ENCODE results near the gene THYN1.
"Not testable (repeated sequence)": the region's sequence is repeated elsewhere in the genome, so short reads cannot be mapped to it uniquely, and the experiment has no call there.

The THYN1 gene
- 21.6 reads per million, percentile 48 among the genes with 10 or more reads in this experiment for total RNA-seq

DNA sequence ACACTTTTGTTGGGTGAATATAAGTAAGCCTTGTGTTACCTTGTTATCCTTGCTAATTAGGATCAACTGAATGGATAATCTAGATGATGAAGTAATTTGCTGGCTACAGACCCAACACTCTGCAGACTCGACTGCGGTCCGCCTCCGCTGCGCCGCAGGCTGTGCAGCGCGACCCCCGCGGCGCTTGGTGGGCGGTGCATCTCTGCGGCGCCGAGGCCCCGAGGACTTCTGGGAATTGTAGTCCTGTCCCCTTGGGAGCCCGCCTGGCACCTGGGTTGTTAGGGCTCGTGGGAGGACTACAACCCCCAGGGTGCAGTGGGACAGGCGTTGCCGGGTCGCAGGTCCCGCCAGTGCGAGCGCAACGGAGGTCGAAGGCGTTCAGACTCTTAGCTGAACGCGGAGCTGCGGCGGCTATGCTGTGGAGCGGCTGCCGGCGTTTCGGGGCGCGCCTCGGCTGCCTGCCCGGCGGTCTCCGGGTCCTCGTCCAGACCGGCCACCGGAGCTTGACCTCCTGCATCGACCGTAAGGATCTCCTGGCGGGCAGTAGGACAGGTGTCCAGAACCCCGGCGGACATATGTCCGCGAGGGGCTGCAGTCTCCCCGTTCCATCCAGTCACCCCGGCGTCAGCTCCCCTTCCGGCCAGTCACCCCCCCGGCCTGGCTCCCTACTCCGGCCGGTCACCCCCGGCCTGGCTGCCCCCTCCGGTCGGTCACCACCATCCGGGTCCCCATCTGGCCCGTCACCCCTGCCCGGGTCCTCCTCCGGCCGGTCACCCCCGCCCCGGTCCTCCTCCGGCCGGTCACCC is at the start of gene THYN1, which contains the start of gene ACAD8:
Gene THYN1 (minus strand): TSS at position 165 of the 806 bp plus-strand sequence. CDS start 470 bp downstream, outside the sequence.
Gene ACAD8 (plus strand): TSS at position 381 of the 806 bp plus-strand sequence. CDS start 33 bp downstream, at position 414.
- DNase-seq: peak; percentile 97

DNA sequence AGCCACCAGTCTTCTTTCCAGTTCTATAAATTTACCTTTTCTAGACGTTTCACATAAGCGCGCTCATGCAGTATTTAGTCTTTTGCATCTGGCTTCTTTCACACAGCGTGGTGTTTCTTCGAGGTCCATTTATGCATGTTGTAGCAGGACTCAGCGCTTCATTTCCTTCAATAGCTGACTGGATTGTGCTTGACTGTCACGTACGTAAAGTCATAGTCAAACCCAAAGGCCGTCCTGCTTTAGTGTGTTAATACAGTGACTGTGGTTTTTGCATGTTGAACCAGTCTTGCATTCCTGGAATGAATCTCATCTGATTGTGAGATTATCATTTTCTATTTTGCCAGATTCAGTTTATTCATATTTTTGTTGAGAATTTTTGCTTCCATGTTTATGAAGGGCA is 41.5 kb upstream of the THYN1 start:
- no peak for DNase-seq

DNA sequence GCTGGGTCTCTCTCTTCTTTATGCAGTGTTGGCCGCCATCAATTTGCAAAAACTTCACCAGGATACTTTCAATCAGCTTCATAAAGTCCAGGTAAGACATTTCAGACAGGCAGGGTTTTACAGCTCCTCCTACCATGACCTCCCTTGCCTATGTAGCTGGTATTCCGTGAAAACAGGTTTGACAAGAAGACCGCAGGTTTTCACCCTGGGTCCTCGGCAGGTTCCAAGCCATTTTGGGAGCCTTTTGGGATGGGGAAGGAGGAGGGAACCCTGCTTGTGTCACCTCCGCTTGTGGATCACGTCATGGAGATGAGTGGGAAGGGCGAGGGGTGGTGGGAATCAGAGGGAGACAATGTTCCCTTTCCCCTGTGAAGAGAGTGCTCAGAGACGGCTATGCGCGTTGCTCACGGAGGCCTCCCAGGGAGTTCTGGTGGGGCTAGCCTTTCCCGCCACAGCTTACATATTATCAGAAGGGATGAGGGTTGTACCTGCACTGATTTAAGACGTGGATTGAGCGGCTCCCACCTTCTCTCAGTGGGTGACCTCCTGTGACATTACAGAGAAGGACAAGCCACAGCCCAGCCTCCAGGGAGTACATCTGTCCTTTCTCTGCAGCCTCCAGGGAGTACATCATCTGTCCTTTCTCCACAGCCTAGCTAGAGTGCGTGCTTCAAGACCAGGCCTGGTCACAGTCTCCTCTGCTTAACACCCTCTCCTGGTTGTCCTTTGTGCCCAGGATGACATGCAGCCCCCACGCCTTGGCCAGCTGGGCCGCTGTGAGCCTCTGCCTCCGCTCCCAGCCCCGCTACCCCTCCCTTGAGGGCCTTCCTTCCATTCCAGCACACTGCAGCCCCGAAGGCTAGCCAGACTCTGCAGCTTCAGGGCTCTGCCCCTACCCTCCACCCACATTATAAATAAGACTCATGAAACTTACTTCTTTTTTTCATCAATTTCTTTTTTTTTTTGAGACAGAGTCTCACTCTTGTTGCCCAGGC is 40.3 kb upstream of the THYN1 start:
- no peak for DNase-seq

GRCh38 chr11:134292661-134293060 is 39.5 kb upstream of the THYN1 start:
- no peak for DNase-seq

- no peak for DNase-seq
Observed at GRCh38 chr11:134291196-134291595, 38.0 kb upstream of the THYN1 start.

- no peak for DNase-seq
Observed at GRCh38 chr11:134290646-134291045, 37.5 kb upstream of the THYN1 start.

GRCh38 chr11:134289789-134290188 is 36.6 kb upstream of the THYN1 start:
- no peak for DNase-seq

DNA sequence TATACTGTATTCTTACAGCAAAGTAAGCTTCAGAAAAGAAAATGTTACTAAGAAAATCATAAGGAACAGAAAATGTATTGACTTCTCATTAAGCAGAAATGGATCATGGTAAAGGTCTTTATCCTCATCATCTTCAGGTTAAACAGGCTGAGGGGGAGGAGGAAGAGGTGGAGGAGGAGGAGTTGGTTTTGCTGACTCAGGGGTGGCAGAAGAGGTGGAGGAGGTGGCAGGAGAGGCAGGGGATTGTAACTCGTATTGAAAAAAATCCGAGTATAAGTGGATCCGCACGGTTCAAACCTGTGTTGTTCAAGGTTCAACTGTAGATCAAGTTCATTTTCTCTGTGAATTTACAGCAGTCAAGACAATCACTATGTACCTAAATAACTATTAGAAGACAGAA is 36.0 kb upstream of the THYN1 start:
- DNase-seq: no peak

DNA sequence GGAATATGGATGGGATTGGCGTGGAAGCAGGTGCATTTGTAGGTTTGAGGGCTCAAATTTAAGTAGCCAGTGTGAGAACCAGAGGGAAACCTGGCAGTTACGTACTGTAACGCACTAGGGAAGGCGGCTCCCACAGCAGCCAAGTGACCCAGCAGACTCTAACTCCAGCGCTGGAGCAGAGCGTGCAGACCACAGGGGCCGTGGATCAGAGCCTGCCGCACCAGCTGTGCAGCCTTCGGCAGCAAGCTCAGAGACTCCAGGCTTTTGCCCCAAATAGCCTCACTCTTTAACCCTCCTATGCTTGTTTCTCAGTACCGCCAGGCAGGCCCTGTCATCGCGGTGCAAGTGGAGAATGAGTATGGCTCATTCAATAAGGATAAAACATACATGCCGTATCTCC is 35.3 kb upstream of the THYN1 start:
- no peak for DNase-seq

DNA sequence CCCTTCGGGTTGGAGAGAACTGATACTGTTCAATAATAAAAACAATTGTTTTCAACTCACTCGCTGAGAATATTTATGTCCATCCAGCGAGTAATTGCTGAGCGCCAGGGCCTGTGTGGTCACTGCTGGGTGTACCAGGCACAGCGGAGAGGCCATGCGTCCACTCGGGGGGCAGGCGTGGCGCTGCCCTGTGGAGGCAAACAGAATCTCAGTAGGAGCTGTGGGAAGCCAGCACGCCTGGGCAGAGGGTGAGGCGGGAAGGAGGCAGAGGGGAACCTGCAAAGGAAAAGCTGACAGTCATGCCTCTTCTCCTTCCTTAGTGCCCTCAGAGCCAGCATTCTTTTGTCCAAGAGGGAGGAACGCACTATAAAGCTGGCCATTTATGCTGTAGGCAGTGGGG is 34.4 kb upstream of the THYN1 start:
- DNase-seq: no peak

- DNase-seq: not testable (repeated sequence)
Observed at GRCh38 chr11:134284349-134284748, 31.2 kb upstream of the THYN1 start.

- no peak for DNase-seq
Observed at GRCh38 chr11:134283461-134284230, 30.5 kb upstream of the THYN1 start.

DNA sequence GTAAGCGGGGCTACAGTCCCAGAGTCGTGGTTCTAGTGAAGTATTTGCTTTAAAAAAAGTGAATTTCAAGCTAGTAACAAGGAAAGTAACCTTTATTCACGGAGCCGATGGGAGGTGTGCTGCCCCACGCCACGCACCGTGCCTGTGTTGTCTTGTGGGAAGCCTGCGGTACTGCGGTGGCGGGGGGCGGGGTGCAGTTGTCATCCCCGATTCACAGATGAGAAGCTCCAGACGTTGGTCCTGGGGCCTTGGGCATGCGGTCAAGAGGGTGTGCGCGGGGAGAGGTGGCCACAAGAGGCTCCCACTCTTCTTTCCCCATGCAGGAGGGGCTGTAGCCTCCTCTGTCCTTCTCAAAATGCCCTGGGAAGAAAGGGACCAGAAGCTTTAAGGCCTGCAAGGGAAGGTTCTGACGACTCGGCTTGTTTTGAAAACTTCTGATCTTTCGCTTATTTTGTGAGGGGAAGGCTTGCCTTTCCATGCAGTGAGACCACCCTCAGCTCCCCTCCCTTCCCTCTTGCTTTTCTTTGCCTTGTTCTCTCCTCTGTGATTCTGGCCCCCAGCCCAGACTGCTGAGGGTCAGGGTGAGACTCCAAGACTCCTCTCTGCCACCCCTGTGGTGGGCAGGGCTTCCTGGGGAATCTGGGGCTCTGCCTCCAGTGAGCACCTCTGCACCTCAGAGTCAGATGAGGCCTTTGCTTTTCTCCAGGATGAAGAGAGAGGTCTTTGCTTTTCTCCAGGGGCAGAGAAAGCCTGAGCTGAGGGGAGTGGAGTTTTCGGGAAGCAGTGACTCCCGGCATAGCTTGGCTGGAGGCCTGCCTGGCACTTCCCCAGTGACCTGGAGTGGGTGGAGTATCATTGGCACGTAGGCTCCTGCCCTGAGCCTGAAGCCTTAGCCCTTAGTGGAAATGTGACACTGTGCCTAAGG is 29.2 kb upstream of the THYN1 start:
- no peak for DNase-seq

DNA sequence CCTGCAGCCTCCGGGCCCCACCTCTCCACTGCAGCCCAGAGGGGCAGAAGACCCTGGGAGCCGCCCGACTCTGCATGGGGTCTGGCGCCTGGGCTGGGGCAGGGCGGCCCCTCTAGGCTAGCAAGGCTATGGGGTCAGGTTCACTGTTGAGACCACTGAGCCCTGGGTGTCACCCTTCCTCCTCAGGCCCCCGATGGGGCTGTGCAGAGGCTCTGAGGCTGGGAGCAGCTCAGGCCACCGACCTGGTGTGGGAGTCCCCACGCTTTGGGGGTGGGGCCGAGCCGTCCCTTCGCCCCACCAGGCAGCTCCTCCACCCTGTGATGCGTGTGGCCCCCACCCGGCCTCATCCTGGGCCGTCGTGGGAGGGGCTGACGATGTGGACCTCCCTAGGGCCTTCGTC is 28.5 kb upstream of the THYN1 start:
- not testable (repeated sequence) for DNase-seq

DNA sequence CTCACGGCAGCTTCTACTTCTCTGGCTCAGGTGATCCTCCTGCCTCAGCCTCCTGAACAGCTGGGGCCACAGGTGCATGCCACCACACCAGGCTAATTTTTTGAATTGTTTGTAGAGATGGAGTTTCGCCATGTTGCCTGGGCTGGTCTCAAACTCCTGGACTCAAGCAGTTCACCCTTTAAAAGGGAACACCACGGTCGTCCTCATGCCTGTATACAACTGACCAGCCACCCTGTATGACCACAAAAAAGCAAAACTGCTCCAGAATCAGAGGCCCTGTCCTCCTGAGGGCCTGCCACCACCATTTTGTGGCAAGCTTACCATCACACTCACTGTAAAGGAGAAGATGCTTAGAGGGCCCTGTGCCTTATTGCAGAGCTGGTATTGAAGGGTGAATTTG is 25.2 kb upstream of the THYN1 start:
- DNase-seq: no peak

DNA sequence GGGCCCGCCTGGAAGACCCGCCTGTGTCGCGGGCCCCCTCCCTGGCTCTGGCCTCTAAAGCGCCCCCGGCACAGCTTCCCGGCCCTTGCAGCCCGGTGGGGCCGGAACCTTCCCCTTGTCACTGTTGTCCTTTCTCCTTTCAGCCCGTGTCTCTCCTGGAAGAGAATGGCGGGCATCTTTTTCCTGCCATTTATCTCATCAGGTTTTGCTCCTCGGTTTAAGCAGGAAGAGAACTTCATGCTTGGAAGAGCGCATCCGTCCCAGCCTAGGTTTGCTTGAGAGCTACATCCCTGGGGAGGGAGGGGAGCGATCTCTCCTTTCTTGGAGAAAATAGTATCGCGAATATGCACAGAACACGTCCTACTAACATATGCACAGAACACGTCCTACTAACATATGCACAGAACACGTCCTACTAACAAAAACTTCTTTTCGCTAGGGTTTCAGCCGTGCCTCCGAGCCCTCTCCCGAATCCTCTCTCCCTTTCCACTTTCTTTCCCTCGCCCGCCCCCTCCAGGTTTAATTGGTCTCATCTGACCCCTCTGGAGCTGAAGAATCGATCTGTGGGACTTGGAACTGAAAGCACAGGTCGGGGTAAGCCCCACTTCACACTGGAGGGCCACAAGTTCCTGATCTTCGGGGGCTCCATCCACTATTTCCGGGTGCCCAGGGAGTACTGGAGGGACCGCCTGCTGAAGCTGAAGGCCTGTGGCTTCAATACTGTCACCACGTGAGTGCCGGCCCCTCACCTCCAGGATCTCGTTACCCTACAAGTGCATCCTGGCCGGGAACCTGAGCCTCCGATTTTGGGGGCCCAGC is 24.2 kb upstream of the THYN1 start:
- DNase-seq: no peak

- DNase-seq: no peak
Observed at GRCh38 chr11:134276396-134277182, 23.4 kb upstream of the THYN1 start.

DNA sequence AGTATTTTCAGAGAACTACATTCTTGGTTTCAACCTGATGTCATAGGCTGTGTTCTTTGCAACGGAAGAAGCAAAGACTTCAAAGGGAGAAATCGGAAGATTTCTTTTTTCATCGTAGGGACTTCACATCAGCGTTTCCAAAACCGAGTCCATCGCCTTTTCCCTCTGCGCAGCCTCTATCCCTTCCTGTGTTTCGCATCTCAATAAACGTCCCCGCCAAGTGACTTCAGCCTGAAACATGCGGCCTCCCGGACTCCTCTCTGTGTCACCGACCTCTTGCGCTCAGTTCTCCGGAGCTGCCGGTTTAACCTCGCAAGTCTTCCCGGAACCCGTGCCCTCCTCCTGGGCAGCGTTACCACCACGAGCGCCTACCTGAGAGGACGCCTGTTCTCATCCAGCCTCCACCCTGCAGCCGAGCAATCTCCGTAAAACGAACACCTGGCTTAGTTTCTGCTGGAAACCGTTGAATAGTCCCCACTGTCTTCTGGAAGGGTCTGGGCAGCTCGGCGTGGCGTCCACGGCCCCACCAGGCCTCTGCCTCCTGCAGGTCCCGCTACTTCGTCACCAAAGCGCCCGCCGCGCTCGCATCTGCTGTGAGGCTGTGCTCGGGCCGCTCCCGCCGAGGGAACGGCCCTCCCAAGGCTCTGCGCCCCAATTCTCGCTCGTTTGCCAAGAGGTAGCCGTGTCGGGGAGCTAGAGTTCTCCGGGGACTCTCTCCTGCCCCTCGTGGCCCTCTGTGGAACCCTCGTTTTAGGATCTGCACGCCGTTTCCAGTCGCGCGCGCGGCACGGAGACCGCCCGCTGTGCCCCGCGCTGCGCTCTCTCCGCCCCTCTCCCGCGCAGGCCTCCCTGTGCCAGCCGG is 22.6 kb upstream of the THYN1 start, which contains the start of gene GLB1L3:
Gene GLB1L3 (plus strand): TSS at position 846 of the 862 bp plus-strand sequence. CDS start 362 bp downstream, outside the sequence.
- peak; percentile 72 for DNase-seq

DNA sequence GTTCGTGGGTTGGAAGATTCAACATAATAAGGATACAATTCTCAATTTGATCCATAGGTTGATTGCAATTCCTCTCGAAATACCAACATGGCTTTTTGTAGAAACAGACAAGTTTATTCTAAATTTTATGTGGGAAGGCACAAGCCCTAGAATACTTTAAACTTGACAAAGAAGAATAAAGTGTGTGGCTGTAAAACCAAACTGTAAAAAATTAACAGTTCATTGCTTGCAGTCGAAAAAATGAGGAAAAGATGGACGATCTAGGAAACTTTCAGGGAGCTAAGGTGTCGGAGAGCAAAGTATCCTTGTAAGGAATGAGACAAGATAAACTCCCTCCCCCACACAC is 22.0 kb upstream of the THYN1 start:
- no peak for DNase-seq
